Fibroblast of mammary gland (primary cell): ENCODE results near the gene OSBPL9.

ENCODE experiments used
- DNase-seq: peaks from one replicate; pipeline ENCODE4 v3.0.0-alpha.2; 2010; ENCODE audit warnings: low read depth
- H3K4me3 ChIP-seq: 2 replicates; pipeline ENCODE4 v1.5.1; 2011; ENCODE audit warnings: low read depth, mild to moderate bottlenecking, low read length, moderate library complexity; ENCODE audit not compliant: control insufficient read depth
- CTCF ChIP-seq: conservative IDR thresholded peaks from 2 replicates; pipeline ENCODE4 v1.5.1; 2011; ENCODE audit warnings: low read depth, low read length, inconsistent platforms; ENCODE audit not compliant: control insufficient read depth, insufficient read depth

Gene OSBPL9

GRCh38 chr1:51744506-51745303 lies 127.8 kb downstream of the OSBPL9 start:
- no peak overlapping the region for H3K4me3 ChIP-seq
- no peak for DNase-seq
- TF ChIP-seq CTCF = no peak

GRCh38 chr1:51745304-51745570 lies 128.3 kb downstream of the OSBPL9 start:
- no peak for DNase-seq
- no peak overlapping the region for H3K4me3 ChIP-seq
- no peak for TF ChIP-seq CTCF

- TF ChIP-seq CTCF = no peak
- no peak for DNase-seq
- H3K4me3 ChIP-seq = no peak overlapping the region
Measured at GRCh38 chr1:51749151-51749550, 132.3 kb downstream of the OSBPL9 start.

- peak; percentile 63 for DNase-seq
- TF ChIP-seq CTCF = no peak
- H3K4me3 ChIP-seq = no peak overlapping the region
Measured at GRCh38 chr1:51750218-51750617, 133.3 kb downstream of the OSBPL9 start.

- no peak for TF ChIP-seq CTCF
- peak; percentile 79 for DNase-seq
- no peak overlapping the region for H3K4me3 ChIP-seq
Measured at GRCh38 chr1:51750729-51751128, 133.8 kb downstream of the OSBPL9 start.

- TF ChIP-seq CTCF = no peak
Measured at GRCh38 chr1:51752073-51752948, 135.4 kb downstream of the OSBPL9 start.

GRCh38 chr1:51753969-51754368 lies 137.1 kb downstream of the OSBPL9 start:
- TF ChIP-seq CTCF = no peak
- no peak for DNase-seq
- H3K4me3 ChIP-seq = no peak overlapping the region

More at GRCh38 chr1:51752073-51752948, 135.4 kb downstream of the OSBPL9 start:
- H3K4me3 ChIP-seq = no peak overlapping the region
- DNase-seq = no peak
